GM23338 (cell line): ENCODE measurements around the gene TNIP1.
A peak's percentile ranks its signal among the peaks of the same experiment; 100 is the strongest.

ENCODE experiments used
- CREB1 ChIP-seq: fragments of 250-450 bp; sonication (Bioruptor Pico); IDR thresholded peaks from 2 replicates; pipeline ENCODE4 v1.5.0; 2020; ENCODE audit warnings: low read depth, mild to moderate bottlenecking, moderate library complexity
- CTCF ChIP-seq, 2 experiments: fragments of 200-600 bp in 1 of 2; sonication (generic) in 1 of 2; conservative IDR thresholded peaks; 2 replicates each; pipeline versions ENCODE4 v1.5.1 to v1.6.1; 2016 to 2017; ENCODE audit warnings: antibody characterized with exemption in 2 of 2, low read depth in 2 of 2, mild to moderate bottlenecking in 2 of 2, moderate library complexity in 1 of 2
- EZH2 ChIP-seq: fragments of 200-600 bp; sonication (generic); IDR thresholded peaks from one replicate; pipeline ENCODE4 v1.8.0; 2017; ENCODE audit warnings: antibody characterized with exemption, mild to moderate bottlenecking, low read depth; ENCODE audit not compliant: unreplicated experiment
- EZH2phosphoT487 ChIP-seq: fragments of 200-600 bp; sonication (generic); IDR thresholded peaks from one replicate; pipeline ENCODE4 v1.8.1; 2018; ENCODE audit warnings: antibody characterized with exemption; ENCODE audit not compliant: unreplicated experiment
- POLR2AphosphoS5 ChIP-seq: IDR thresholded peaks from 2 replicates; pipeline ENCODE4 v1.6.1; 2016; ENCODE audit warnings: antibody characterized with exemption, low read depth
- STAT1 ChIP-seq: IDR thresholded peaks from one replicate; pipeline ENCODE4 v1.6.1; 2016; ENCODE audit warnings: antibody characterized with exemption; ENCODE audit not compliant: unreplicated experiment
- ZNF331 ChIP-seq: fragments of 250-450 bp; sonication (Bioruptor Pico); IDR thresholded peaks from 2 replicates; pipeline ENCODE4 v1.5.0; 2020; ENCODE audit warnings: low read depth, mild to moderate bottlenecking, moderate library complexity
- TF ChIP-seq, protein P1 (sequence below): IDR thresholded peaks from 2 replicates; pipeline ENCODE4 v1.6.1; 2016; ENCODE audit warnings: antibody characterized with exemption
- TF ChIP-seq, protein P2 (sequence below): IDR thresholded peaks from one replicate; pipeline ENCODE4 v1.6.1; 2018; ENCODE audit warnings: antibody characterized with exemption; ENCODE audit not compliant: unreplicated experiment

GRCh38 chr5:151115272-151115905, 34.6 kb upstream of the TNIP1 start:
- TF ChIP-seq POLR2AphosphoS5 (no peak), CTCF (conservative IDR thresholded peaks at IDR 0.05; ENCODE audit: low read depth in 2 of 2) (peak; percentile 96 to 97), EZH2phosphoT487 (no peak), EZH2 (no peak), ZNF331 (CRISPR knock-in tag) (no peak), STAT1 (no peak), CREB1 (no peak)
- TF ChIP-seq, protein P1, sequence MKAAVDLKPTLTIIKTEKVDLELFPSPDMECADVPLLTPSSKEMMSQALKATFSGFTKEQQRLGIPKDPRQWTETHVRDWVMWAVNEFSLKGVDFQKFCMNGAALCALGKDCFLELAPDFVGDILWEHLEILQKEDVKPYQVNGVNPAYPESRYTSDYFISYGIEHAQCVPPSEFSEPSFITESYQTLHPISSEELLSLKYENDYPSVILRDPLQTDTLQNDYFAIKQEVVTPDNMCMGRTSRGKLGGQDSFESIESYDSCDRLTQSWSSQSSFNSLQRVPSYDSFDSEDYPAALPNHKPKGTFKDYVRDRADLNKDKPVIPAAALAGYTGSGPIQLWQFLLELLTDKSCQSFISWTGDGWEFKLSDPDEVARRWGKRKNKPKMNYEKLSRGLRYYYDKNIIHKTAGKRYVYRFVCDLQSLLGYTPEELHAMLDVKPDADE = no peak
- TF ChIP-seq, protein P2, sequence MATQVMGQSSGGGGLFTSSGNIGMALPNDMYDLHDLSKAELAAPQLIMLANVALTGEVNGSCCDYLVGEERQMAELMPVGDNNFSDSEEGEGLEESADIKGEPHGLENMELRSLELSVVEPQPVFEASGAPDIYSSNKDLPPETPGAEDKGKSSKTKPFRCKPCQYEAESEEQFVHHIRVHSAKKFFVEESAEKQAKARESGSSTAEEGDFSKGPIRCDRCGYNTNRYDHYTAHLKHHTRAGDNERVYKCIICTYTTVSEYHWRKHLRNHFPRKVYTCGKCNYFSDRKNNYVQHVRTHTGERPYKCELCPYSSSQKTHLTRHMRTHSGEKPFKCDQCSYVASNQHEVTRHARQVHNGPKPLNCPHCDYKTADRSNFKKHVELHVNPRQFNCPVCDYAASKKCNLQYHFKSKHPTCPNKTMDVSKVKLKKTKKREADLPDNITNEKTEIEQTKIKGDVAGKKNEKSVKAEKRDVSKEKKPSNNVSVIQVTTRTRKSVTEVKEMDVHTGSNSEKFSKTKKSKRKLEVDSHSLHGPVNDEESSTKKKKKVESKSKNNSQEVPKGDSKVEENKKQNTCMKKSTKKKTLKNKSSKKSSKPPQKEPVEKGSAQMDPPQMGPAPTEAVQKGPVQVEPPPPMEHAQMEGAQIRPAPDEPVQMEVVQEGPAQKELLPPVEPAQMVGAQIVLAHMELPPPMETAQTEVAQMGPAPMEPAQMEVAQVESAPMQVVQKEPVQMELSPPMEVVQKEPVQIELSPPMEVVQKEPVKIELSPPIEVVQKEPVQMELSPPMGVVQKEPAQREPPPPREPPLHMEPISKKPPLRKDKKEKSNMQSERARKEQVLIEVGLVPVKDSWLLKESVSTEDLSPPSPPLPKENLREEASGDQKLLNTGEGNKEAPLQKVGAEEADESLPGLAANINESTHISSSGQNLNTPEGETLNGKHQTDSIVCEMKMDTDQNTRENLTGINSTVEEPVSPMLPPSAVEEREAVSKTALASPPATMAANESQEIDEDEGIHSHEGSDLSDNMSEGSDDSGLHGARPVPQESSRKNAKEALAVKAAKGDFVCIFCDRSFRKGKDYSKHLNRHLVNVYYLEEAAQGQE = no peak
